ENCODE results near the gene ERBB2. TPM values are rescaled to one million over a fixed set of nuclear protein-coding genes. Genes with fewer than 3 reads are reported as not detected.

Gene ERBB2
- total and polyA plus RNA-seq, 2 of the 13 experiments (the other 11 are each of a cell fraction or from before 2014, with no cell fraction given): 57.7 to 64.1 TPM

DNA sequence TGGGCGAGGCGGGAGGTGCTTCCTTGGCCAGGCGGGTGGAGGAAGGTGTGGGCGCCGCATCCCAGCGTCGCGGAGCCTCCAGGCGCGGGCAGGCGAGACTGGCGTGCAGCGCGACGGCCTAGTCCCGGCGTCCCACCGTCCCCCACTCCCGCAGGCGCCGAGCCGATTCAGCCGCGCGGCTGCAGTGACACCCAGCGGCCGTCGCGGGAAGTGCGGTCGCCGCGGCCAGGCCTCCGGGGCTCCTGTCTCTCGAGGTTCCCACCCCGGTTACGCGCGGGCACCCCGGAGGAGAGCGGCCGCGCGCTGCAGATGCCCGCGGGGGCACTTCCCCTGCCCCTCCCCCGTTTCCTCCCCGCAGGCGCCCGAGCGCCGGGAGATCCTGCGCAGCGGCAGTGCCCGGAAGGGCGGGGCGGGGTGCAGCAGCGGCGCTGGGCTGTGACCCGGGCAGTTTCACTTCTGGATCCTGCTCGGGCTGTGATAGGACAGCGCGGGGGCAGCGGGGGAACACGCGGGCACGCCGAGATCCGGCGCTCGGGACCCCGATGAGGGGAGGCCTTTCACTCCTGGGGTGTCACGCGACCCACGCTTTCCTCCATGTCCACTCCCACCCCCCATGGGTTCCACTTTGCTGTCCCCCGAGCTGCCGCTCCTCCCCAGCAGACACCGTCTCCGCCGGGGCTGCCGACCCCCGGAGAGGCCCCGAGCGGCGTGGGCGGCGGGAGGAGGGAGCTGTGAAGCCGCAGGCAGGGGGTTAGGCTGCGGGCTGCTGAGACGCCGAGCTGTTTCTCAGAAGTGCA is 54.5 kb downstream of the ERBB2 start (continued):
- TF ChIP-seq, protein P1, sequence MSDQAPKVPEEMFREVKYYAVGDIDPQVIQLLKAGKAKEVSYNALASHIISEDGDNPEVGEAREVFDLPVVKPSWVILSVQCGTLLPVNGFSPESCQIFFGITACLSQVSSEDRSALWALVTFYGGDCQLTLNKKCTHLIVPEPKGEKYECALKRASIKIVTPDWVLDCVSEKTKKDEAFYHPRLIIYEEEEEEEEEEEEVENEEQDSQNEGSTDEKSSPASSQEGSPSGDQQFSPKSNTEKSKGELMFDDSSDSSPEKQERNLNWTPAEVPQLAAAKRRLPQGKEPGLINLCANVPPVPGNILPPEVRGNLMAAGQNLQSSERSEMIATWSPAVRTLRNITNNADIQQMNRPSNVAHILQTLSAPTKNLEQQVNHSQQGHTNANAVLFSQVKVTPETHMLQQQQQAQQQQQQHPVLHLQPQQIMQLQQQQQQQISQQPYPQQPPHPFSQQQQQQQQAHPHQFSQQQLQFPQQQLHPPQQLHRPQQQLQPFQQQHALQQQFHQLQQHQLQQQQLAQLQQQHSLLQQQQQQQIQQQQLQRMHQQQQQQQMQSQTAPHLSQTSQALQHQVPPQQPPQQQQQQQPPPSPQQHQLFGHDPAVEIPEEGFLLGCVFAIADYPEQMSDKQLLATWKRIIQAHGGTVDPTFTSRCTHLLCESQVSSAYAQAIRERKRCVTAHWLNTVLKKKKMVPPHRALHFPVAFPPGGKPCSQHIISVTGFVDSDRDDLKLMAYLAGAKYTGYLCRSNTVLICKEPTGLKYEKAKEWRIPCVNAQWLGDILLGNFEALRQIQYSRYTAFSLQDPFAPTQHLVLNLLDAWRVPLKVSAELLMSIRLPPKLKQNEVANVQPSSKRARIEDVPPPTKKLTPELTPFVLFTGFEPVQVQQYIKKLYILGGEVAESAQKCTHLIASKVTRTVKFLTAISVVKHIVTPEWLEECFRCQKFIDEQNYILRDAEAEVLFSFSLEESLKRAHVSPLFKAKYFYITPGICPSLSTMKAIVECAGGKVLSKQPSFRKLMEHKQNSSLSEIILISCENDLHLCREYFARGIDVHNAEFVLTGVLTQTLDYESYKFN (CRISPR knock-in tag; conservative IDR thresholded peaks at IDR 0.05): peak; percentile 79
- TF ChIP-seq ZNF577 (CRISPR knock-in tag; IDR thresholded peaks at IDR 0.05; ENCODE audit: borderline replicate concordance, low read depth) (0 out of 2 replicates have a peak, but pooled peaks have one; percentile 67), ZSCAN20 (CRISPR knock-in tag; IDR thresholded peaks at IDR 0.05; ENCODE audit: borderline replicate concordance) (peak; percentile 94), PAWR (CRISPR knock-in tag; IDR thresholded peaks at IDR 0.05; ENCODE audit: borderline replicate concordance) (peak; percentile 86; the same call in 1 of the 2 replicates), NFYC (CRISPR knock-in tag; IDR thresholded peaks at IDR 0.05) (peak; percentile 70), ZKSCAN1 (IDR thresholded peaks at IDR 0.05; ENCODE audit: low read length) (no peak), THAP11 (CRISPR knock-in tag; IDR thresholded peaks at IDR 0.05) (peak; percentile 85), ZNF24 (IDR thresholded peaks at IDR 0.05) (no peak; the same call in 1 of the 2 replicates), FOSL2 (CRISPR knock-in tag; IDR thresholded peaks at IDR 0.05) (peak; percentile 18; the same call in 1 of the 2 replicates), SP2 (CRISPR knock-in tag; IDR thresholded peaks at IDR 0.05) (peak; percentile 45; the same call in 1 of the 2 replicates), ZSCAN12 (CRISPR knock-in tag; IDR thresholded peaks at IDR 0.05) (peak; percentile 86), ZSCAN9 (CRISPR knock-in tag; IDR thresholded peaks at IDR 0.05; ENCODE audit: borderline replicate concordance) (no peak; the same call in 1 of the 2 replicates), SRF (IDR thresholded peaks at IDR 0.05; ENCODE audit: low read depth, low read length) (no peak)
- TF ChIP-seq, protein P2, sequence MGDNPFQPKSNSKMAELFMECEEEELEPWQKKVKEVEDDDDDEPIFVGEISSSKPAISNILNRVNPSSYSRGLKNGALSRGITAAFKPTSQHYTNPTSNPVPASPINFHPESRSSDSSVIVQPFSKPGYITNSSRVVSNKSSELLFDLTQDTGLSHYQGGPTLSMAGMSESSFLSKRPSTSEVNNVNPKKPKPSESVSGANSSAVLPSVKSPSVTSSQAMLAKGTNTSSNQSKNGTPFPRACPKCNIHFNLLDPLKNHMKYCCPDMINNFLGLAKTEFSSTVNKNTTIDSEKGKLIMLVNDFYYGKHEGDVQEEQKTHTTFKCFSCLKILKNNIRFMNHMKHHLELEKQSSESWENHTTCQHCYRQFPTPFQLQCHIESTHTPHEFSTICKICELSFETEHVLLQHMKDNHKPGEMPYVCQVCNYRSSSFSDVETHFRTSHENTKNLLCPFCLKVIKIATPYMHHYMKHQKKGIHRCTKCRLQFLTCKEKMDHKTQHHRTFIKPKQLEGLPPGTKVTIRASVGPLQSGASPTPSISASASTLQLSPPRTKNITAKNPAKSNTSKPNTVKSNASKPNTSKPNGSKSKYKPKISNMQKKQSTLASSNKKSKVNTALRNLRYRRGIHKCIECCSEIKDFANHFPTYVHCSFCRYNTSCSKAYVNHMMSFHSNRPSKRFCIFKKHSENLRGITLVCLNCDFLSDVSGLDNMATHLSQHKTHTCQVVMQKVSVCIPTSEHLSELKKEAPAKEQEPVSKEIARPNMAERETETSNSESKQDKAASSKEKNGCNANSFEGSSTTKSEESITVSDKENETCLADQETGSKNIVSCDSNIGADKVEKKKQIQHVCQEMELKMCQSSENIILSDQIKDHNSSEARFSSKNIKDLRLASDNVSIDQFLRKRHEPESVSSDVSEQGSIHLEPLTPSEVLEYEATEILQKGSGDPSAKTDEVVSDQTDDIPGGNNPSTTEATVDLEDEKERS (CRISPR knock-in tag; IDR thresholded peaks at IDR 0.05): 0 out of 2 replicates have a peak, but pooled peaks have one; percentile 42
- TF ChIP-seq, protein P3, sequence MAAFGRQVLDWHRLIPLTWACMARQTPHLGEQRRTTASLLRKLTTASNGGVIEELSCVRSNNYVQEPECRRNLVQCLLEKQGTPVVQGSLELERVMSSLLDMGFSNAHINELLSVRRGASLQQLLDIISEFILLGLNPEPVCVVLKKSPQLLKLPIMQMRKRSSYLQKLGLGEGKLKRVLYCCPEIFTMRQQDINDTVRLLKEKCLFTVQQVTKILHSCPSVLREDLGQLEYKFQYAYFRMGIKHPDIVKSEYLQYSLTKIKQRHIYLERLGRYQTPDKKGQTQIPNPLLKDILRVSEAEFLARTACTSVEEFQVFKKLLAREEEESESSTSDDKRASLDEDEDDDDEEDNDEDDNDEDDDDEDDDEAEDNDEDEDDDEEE (CRISPR knock-in tag; IDR thresholded peaks at IDR 0.05): peak; percentile 17
- TF ChIP-seq, protein P4, sequence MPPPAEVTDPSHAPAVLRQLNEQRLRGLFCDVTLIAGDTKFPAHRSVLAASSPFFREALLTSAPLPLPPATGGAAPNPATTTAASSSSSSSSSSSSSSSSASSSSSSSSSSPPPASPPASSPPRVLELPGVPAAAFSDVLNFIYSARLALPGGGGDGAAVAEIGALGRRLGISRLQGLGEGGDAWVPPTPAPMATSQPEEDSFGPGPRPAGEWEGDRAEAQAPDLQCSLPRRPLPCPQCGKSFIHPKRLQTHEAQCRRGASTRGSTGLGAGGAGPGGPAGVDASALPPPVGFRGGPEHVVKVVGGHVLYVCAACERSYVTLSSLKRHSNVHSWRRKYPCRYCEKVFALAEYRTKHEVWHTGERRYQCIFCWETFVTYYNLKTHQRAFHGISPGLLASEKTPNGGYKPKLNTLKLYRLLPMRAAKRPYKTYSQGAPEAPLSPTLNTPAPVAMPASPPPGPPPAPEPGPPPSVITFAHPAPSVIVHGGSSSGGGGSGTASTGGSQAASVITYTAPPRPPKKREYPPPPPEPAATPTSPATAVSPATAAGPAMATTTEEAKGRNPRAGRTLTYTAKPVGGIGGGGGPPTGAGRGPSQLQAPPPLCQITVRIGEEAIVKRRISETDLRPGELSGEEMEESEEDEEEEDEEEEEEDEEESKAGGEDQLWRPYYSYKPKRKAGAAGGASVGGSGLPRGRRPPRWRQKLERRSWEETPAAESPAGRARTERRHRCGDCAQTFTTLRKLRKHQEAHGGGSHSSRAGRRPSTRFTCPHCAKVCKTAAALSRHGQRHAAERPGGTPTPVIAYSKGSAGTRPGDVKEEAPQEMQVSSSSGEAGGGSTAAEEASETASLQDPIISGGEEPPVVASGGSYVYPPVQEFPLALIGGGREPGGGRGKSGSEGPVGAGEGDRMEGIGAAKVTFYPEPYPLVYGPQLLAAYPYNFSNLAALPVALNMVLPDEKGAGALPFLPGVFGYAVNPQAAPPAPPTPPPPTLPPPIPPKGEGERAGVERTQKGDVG (CRISPR knock-in tag; IDR thresholded peaks at IDR 0.05; ENCODE audit: borderline replicate concordance): peak; percentile 21; the same call in 1 of the 2 replicates
- TF ChIP-seq, protein P5, sequence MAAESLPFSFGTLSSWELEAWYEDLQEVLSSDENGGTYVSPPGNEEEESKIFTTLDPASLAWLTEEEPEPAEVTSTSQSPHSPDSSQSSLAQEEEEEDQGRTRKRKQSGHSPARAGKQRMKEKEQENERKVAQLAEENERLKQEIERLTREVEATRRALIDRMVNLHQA (CRISPR knock-in tag; IDR thresholded peaks at IDR 0.05): no peak
